GM12872 (cell line): Measurements from ENCODE around the gene SHANK3.

ENCODE experiments used
- TF ChIP-seq, protein P1 (sequence below): IDR thresholded peaks from 3 replicates; pipeline ENCODE4 v1.5.1; 2011; ENCODE audit warnings: low read depth, mild to moderate bottlenecking, low read length, moderate library complexity; ENCODE audit not compliant: insufficient read depth

The SHANK3 gene

DNA sequence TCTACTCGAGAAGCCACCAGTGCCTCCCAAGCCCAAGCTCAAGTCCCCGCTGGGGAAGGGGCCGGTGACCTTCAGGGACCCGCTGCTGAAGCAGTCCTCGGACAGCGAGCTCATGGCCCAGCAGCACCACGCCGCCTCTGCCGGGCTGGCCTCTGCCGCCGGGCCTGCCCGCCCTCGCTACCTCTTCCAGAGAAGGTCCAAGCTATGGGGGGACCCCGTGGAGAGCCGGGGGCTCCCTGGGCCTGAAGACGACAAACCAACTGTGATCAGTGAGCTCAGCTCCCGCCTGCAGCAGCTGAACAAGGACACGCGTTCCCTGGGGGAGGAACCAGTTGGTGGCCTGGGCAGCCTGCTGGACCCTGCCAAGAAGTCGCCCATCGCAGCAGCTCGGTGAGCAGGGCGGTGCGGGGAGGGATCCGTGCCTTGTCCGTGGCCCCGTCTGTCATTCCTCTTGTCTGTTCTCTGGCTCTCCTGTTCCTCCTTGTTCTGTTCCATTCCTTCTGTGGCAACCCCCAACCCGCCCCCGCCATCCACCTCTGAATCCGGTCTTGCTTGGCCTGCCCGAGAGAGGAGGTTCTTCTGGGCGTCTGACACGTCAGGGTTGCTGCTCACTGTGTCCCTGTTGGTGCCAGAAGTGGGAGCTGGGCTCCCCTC is 49.6 kb downstream of the SHANK3 start:
- TF ChIP-seq, protein P1, sequence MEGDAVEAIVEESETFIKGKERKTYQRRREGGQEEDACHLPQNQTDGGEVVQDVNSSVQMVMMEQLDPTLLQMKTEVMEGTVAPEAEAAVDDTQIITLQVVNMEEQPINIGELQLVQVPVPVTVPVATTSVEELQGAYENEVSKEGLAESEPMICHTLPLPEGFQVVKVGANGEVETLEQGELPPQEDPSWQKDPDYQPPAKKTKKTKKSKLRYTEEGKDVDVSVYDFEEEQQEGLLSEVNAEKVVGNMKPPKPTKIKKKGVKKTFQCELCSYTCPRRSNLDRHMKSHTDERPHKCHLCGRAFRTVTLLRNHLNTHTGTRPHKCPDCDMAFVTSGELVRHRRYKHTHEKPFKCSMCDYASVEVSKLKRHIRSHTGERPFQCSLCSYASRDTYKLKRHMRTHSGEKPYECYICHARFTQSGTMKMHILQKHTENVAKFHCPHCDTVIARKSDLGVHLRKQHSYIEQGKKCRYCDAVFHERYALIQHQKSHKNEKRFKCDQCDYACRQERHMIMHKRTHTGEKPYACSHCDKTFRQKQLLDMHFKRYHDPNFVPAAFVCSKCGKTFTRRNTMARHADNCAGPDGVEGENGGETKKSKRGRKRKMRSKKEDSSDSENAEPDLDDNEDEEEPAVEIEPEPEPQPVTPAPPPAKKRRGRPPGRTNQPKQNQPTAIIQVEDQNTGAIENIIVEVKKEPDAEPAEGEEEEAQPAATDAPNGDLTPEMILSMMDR: no peak
